IPS-15b (cell line): ENCODE data around the gene OAF.

ENCODE experiments used
- H3K27me3 ChIP-seq: one replicate; pipeline ENCODE4 v1.6.1; 2013; ENCODE audit warnings: low read length; ENCODE audit not compliant: control insufficient read depth, insufficient read depth
- H3K36me3 ChIP-seq: one replicate; pipeline ENCODE4 v1.6.1; 2013; ENCODE audit warnings: low read length; ENCODE audit not compliant: control insufficient read depth, insufficient read depth
- H3K4me1 ChIP-seq: one replicate; pipeline ENCODE4 v1.6.1; 2013; ENCODE audit warnings: mild to moderate bottlenecking, low read length; ENCODE audit not compliant: control insufficient read depth, insufficient read depth
- H3K4me3 ChIP-seq: one replicate; pipeline ENCODE4 v1.5.1; 2013; ENCODE audit warnings: low read depth, low read length
- H3K9ac ChIP-seq: one replicate; pipeline ENCODE4 v1.6.1; 2013; ENCODE audit warnings: low read depth, mild to moderate bottlenecking, low read length
- H3K9me3 ChIP-seq: one replicate; pipeline ENCODE4 v1.6.1; 2013; ENCODE audit warnings: mild to moderate bottlenecking, low read length; ENCODE audit not compliant: control insufficient read depth, insufficient read depth

OAF gene

DNA sequence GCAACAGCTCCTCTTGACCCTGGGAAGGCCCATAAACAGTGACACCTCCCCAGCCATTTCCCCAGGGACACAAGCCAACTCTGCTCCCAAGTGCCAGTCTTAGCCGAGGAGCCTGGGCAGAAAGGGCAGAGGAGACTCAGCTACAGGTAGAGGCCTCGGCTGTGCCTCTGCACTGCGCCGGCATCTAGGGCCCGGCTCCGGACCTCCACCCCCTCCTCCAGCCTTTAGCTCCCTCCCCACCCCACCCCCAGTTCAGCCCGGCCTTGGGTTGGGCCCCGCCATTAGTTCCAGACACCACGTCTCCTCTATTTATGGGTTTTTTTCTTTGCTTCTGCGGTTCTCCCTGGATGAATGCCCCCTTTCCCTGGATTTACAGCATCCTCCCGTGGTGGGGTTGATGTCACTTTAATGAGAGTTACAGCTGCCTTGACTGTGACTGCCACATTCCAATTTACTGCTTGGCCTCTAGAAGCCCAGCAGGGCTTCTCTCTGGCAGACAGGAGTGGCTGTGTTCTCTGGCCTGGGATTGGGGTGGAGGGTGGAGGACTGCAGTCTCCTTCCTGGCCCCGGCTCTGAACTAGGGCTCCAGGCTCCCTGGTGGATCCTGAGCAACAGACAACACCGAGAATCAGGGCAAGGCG lies 13.5 kb upstream of the OAF start:
- Histone ChIP-seq H3K4me3 (peak overlapping the region; percentile 0), H3K27me3 (peaks cover 76% of the 10 kb centered on the region), H3K36me3 (no peaks in the 10 kb centered on the region), H3K4me1 (peaks cover 14% of the 10 kb centered on the region), H3K9me3 (no peaks in the 10 kb centered on the region), H3K9ac (no peak overlapping the region)

DNA sequence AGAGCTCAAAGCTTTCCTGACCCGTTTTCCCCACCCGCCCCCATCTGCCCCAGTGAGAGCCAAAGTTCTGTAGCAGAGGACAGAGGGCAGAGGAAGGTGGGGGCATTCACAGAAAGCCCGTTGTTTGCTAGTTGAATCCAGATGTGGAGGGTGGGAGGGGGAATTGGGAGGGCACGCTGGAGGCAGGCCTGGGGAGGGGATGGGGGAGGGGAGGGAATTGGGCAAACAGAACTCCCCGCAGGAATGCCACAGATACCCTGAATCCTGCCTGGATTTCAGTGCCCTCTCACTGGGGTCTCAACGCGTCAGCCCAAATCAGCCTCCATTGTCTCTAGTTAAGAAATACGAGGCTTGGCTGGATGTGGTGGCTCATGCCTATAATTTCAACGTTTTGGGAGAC lies 12.9 kb upstream of the OAF start:
- H3K4me3 ChIP-seq, result peak overlapping the region; percentile 7
- H3K27me3 ChIP-seq, result peaks cover 81% of the 10 kb centered on the region
- peaks cover 14% of the 10 kb centered on the region for H3K4me1 ChIP-seq

DNA sequence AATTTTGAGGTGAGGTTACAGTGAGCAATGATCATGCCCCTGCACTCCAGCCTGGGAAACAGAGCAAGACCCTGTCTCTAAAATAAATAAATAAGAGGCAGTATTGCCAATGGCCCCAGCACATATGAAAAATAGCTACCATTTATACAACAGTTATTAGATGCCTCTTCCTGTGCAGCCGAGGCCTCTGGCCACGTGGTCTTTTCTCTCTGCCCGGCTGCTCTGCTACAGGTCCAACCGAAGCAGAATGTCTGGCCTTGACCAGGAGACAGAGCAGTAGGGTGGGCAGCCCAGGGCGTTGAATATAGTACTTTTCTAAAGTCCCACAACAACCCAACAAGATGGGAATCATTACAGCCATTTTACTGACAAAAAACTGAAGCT lies 12.4 kb upstream of the OAF start:
- Histone ChIP-seq H3K4me1 (peaks cover 14% of the 10 kb centered on the region), H3K36me3 (no peaks in the 10 kb centered on the region), H3K4me3 (peak overlapping the region; percentile 13), H3K9me3 (no peaks in the 10 kb centered on the region), H3K27me3 (peaks cover 85% of the 10 kb centered on the region), H3K9ac (no peak overlapping the region)

More for the DNA sequence above, 12.9 kb upstream of the OAF start:
- no peak overlapping the region for H3K9ac ChIP-seq
- no peaks in the 10 kb centered on the region for H3K9me3 ChIP-seq
- no peaks in the 10 kb centered on the region for H3K36me3 ChIP-seq

- peaks cover 14% of the 10 kb centered on the region for H3K4me1 ChIP-seq
- no peak overlapping the region for H3K9ac ChIP-seq
- peak overlapping the region; percentile 13 for H3K4me3 ChIP-seq
- peaks cover 87% of the 10 kb centered on the region for H3K27me3 ChIP-seq
- H3K9me3 ChIP-seq, result no peaks in the 10 kb centered on the region
- H3K36me3 ChIP-seq, result no peaks in the 10 kb centered on the region
Measured at GRCh38 chr11:120198787-120199469, 11.9 kb upstream of the OAF start.

- Histone ChIP-seq H3K4me1 (peaks cover 14% of the 10 kb centered on the region), H3K4me3 (no peak overlapping the region), H3K36me3 (no peaks in the 10 kb centered on the region), H3K9me3 (no peaks in the 10 kb centered on the region), H3K27me3 (peaks cover 84% of the 10 kb centered on the region), H3K9ac (no peak overlapping the region)
Measured at GRCh38 chr11:120199613-120200012, 11.2 kb upstream of the OAF start.

DNA sequence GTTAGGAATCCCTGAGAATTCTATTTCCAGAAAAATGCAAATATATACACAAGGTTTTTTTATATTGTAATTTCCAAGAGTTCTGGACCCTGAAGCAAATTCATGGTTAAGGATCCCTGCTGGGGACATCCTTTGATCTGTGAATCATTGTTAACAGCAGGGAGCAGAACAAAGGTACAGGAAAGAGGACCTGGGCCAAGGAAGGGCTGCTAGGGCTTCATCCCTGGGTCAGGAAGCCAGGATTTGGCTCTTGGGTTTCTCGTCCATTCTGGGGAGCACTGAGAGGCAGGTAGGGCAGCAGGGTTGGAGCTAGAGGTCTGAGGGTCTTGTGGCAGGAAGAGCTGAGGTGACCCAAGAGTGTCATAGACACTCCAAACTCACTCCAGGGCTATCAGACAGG lies 10.2 kb upstream of the OAF start:
- Histone ChIP-seq H3K9me3 (no peaks in the 10 kb centered on the region), H3K27me3 (peaks cover 86% of the 10 kb centered on the region)

DNA sequence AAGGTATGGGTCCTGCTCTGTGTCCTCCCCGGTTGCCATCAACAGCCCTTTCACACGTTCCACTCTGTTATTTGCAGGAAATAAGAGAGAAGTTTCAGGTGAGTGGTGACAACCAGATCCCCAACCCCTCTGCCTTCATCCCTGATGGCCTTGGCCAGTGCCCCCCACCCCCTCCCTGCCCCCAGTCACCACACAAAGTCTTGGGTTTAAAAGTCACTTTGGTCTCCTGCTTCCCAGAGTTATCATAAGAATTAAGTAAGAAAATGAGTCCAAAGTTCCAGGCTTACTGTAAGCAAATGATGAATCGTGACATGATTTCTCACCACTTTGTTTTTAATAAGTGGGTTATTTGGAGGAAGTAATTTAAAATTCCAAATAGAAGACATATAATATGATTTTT lies 9.2 kb upstream of the OAF start:
- H3K9ac ChIP-seq, result no peak overlapping the region
- H3K27me3 ChIP-seq, result peaks cover 86% of the 10 kb centered on the region
- H3K4me3 ChIP-seq, result no peak overlapping the region
- H3K4me1 ChIP-seq, result peaks cover 12% of the 10 kb centered on the region
- no peaks in the 10 kb centered on the region for H3K9me3 ChIP-seq
- no peaks in the 10 kb centered on the region for H3K36me3 ChIP-seq

More for the DNA sequence above, 10.2 kb upstream of the OAF start:
- no peak overlapping the region for H3K9ac ChIP-seq
- no peak overlapping the region for H3K4me3 ChIP-seq
- H3K36me3 ChIP-seq, result no peaks in the 10 kb centered on the region
- peaks cover 14% of the 10 kb centered on the region for H3K4me1 ChIP-seq

GRCh38 chr11:120203626-120204025 lies 7.2 kb upstream of the OAF start:
- H3K4me3 ChIP-seq, result no peak overlapping the region
- no peak overlapping the region for H3K9ac ChIP-seq
- H3K9me3 ChIP-seq, result no peaks in the 10 kb centered on the region
- H3K4me1 ChIP-seq, result peaks cover 4% of the 10 kb centered on the region
- H3K36me3 ChIP-seq, result no peaks in the 10 kb centered on the region
- peaks cover 91% of the 10 kb centered on the region for H3K27me3 ChIP-seq

- Histone ChIP-seq H3K4me1 (peaks cover 2% of the 10 kb centered on the region), H3K9me3 (no peaks in the 10 kb centered on the region), H3K36me3 (no peaks in the 10 kb centered on the region), H3K9ac (no peak overlapping the region), H3K4me3 (no peak overlapping the region), H3K27me3 (peaks cover 89% of the 10 kb centered on the region)
Measured at GRCh38 chr11:120205596-120206161, 5.2 kb upstream of the OAF start.

DNA sequence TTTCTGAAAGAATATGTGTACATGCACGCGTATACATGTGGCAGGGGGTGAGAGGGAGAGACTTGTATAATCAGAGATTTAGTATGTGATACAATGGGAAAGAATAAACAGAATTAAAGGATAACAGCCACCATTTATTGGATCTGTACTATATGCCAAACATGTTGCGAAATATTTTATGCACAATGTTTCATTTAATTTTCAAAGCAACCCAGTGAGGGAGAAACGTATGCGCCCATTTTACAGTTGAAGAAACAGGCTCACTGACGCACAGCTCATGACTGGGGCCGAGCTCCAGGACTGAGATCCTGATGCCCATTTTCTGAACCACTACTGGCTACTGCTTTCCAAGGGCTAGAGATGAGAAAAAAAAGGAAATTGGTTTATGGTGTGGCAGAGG lies 3.3 kb upstream of the OAF start:
- Histone ChIP-seq H3K4me3 (no peak overlapping the region), H3K4me1 (peaks cover 4% of the 10 kb centered on the region), H3K9ac (no peak overlapping the region), H3K36me3 (no peaks in the 10 kb centered on the region), H3K27me3 (peaks cover 85% of the 10 kb centered on the region), H3K9me3 (no peaks in the 10 kb centered on the region)

DNA sequence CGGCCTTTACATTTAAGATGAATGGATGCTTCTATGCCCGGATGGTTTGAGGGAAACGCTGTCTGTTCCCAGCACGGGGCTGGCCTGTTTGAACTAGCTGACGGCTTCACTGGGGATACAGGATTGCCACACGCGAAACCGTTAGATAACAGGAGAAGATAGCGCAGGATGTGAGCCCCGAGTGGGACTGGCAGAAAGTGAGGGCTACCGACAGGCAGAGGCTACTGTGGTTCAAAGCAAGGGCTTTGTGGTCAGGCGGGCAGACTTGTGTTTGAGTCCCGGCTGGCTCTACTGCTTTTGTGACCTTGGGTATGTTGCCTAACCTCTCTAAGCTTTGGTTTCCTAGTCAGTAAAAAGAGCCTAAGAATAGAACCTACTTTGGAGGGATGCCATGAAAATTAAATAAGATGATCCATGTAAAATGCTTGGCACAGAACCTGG lies 2.8 kb upstream of the OAF start:
- Histone ChIP-seq H3K4me3 (no peak overlapping the region), H3K27me3 (peaks cover 87% of the 10 kb centered on the region), H3K36me3 (no peaks in the 10 kb centered on the region), H3K4me1 (peaks cover 4% of the 10 kb centered on the region), H3K9me3 (no peaks in the 10 kb centered on the region), H3K9ac (no peak overlapping the region)

DNA sequence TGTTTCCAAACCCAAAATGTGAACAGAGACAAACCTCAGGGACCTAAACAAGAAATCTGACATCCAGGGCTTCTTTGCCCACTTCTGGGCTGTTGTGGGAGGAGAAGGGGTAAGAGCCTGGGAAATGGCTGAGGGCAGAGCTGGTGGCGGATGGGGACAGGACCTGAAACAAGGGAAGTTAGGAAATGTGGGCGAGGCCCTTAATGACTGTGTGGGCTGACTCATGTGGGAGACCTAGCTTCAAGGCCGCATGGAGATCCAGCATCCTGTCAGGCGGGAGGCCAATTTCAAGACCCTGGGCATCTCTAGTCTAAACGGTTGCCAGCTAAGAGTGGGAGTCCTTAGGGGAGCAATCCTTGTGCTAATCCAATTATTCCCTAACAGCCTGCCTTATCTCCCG lies 2.1 kb upstream of the OAF start:
- Histone ChIP-seq H3K4me1 (peaks cover 7% of the 10 kb centered on the region), H3K9me3 (no peaks in the 10 kb centered on the region), H3K4me3 (peak overlapping the region; percentile 18), H3K36me3 (no peaks in the 10 kb centered on the region), H3K27me3 (peaks cover 87% of the 10 kb centered on the region), H3K9ac (no peak overlapping the region)
